NCI-H2227 (cell line): ENCODE data around the gene CHIC2.

Source experiments
- DNase-seq: peaks from one replicate; lab custom pipeline; 2025; ENCODE audit not compliant: unreplicated experiment; lab: John Stamatoyannopoulos, UW

CHIC2 gene

DNA sequence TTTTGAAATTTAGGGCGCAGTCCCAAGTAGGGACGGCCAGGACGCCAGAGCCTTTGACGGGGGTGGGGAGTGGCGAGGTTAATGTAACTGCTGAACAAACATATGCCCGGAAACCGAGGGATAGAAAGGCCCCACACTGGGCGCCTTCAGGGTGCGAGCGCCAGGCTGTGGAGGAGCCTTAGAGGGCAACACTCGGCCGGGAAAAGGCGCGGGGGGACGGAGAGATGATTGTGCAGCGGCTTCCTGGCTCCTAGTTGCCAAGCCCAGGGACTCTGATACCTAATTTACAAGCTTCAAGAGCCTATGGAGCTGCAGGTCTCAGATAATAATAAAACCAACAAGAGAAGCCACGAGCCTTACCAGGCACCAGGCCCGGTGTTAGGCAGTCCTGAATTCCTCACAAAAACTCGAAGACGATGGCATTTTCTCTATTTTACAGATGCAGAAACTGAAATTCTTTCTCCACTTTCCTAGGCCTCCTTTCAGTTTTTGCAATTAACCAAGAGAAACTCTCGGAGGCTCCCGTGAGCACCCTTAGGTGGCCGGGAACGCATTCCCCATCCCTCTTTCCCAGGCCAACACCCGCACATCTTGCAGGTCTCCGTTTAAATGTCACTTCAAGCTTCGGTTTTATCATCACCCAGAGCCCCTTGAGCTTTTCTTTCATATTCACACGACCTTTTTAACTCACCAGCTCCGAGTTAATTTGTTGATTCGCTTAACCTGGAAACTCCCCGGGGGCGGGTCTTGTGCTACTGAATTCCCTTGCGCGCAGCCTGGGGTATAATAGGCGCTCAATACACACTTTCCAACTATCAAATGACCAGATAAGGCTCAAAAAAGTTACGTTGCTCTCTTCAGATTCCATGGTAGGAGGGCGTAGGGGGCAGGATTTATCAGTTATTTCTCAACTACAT, 29.2 kb upstream of the CHIC2 start:
- no peak for DNase-seq

DNA sequence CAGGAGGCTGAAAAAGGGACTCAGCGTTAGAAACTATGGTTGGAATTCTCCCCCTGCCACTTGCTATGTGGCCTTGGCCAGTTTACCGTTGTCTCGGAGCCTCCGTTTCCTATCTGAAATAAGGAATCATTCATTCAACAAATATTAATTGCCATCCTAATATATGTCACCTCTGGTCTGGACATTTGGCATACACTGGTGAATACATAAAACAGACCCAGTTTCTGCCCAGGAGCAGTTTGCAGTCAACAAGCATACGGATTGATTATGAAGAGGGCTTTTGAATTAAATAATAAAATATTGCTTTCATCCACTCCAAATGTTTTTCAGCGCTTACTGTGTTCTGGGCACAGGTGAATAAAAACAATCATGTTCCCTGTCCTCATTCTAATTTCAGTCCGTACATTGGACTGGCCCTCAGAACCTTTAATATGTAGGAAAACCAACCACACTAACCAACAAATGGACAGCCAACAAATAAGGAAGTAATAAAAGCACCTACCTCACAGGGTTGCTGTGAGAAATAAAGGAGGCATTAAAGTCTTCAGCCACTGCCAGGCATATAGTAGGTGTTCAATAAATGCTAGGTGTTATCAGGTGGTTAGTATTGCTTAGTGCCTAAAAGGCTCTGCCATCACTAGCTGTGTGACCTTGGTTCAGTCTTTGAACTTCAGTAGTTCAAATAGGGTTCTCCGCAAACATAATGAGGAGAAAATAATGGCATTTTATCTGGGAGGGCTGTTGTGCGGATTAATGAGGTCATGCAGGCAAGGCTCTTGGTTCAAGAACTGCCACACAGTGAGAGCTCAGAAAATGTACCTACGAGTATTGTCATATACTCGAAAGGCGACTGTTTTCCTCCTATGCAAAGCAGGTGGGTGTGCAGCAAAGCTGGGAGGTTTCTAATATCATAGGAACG, 28.3 kb upstream of the CHIC2 start:
- no peak for DNase-seq

DNA sequence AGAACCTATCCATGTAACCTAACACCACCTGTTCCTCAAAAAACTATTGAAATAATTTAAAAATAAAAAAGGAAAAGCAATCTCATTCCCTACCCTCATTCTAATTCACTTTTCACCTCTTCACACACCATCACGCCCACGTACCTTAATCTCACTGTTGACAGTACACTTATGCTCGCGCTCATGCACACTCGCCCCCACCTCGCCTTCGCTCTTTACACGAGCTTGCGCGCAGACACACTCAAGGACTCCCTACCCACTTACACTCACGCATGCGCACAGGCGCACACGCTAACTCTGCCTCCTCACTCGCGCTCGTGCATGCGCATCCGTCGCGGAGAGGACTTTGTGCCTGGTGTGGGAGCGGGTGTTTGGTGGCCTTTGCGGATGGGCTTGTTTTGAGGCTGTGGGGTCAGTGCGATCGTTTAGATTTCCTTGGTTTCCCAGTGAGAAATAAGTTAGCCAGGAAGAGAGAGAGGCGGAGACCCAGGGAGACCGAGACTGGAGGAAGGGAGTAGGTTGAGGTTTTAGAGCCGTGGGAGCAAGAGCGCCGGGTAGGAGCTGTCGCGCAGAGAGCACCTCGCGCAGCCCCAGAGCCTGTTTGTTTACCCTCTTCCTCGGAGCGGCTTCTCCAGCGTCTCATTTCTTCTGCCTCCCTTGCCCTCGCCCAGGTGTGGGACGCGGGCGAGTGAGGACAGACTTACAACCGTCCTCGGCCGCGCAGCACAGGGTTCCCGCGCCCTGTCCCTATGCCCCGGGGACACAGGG, 27.4 kb upstream of the CHIC2 start:
- peak; percentile 59 for DNase-seq

GRCh38 chr4:54090804-54091623, 26.6 kb upstream of the CHIC2 start:
- peak; percentile 5 for DNase-seq

GRCh38 chr4:54090404-54090803, 26.0 kb upstream of the CHIC2 start:
- DNase-seq, result no peak

DNA sequence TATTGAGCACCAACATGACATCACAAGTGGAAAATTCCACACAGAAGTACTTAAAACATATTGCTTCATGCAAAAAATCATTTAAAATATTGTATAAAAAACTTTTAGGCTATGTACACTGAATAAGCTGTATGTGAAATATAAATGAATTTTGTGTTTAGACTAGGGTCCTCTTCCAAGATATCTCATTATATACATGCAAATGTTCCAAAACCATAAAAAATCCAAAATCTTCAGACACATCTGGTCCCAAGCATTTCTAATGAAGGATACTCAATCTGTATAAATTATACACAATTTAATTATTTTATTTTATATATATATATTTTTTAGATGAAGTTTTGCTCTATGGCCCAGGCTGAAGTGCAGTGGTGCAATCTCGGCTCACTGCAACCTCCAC, 25.5 kb upstream of the CHIC2 start:
- DNase-seq, result no peak

GRCh38 chr4:54085284-54085683, 20.9 kb upstream of the CHIC2 start:
- no peak for DNase-seq

GRCh38 chr4:54082168-54082567, 17.8 kb upstream of the CHIC2 start:
- no peak for DNase-seq

- DNase-seq, result no peak
Observed at GRCh38 chr4:54077812-54078211, 13.4 kb upstream of the CHIC2 start.

- DNase-seq, result no peak
Observed at GRCh38 chr4:54076673-54077072, 12.3 kb upstream of the CHIC2 start.

DNA sequence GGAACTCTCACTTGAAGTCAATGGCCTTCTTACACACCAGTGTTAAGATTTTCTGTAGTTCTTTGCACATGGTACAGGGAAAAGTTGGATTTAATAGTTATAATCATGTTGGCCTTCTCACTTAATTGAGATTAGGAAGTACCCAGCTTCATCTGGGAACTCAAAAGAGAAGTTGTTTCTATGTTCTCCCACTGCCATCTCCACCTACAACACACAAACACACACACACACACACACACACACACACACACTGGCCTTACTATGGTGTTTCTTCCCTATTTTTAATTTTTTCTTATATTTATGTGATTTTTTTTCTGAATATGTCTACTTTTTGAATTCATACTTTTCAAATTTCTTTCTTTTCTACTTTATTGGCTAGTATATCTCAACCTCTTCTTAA, 10.0 kb upstream of the CHIC2 start:
- no peak for DNase-seq

DNA sequence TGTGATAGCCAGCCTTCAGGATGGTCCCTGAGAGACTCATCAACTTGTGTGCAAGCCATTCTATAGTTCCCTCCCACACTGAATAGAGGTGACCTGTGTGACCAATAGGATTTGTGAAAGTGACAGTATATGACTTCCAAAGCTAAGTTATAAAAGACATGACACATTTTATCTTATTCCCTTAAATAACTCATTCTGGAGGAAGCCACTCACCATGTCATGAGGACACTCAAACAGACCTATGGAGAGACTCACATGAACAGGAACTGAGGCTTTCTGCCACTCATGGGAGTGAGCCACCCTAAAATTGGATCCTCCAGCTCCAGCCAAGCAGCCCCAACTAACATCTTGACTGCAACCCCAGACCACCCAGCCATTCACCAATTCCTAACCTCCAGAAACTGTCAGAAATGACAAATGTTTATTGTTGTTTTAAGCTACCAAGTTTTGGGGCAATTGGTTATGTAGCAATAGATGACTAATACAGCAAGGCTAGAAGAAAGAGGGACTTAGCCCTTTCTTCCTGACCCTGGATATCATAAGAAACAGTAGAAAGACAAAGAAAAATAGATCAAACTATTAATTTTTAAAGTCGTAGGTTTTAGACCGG, 9.0 kb upstream of the CHIC2 start:
- no peak for DNase-seq

- DNase-seq, result no peak
Observed at GRCh38 chr4:54067166-54067565, 2.8 kb upstream of the CHIC2 start.

GRCh38 chr4:54066718-54067129, 2.3 kb upstream of the CHIC2 start:
- DNase-seq, result no peak

- DNase-seq, result no peak
Observed at GRCh38 chr4:54066088-54066415, 1.6 kb upstream of the CHIC2 start.

DNA sequence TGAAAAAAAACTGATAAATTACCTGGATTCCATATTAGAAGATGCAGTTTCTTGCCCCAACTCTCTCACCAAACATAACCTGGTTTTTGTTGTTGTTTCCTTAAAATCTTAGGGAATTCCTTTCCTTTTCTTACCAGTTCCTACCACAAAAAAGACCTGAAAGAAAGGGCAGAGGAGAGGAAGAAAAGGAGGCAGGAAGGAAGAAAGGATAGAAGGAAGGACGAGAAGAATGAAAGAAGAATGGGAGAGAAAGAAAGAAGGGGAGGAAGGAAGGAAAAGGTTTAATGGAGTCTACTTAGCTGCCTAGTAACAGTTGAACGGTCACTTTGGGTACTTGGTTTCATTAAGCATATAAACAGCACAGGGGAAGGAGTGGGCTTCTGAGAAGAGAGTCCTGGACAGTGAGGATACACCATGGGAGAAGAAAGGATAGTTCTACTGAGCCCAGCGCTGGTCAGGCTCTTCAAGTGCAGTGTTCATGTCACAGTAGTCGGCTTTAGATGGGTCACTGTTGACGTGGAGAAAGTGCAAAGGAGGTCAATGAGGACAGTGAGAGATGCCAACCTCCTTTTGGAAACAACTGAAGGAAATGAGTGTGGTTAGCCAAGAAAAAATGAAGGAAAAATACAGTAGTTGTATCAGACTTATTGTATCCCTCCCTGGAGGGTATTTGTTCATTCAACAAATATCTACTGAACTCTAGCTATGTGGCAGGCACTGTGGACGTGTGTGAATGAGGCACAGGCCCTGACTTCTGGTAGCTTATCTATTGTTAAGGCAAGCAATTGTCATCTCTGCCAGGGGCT, 1.1 kb upstream of the CHIC2 start:
- no peak for DNase-seq

- DNase-seq, result peak; percentile 8
Observed at GRCh38 chr4:54063737-54064316, 578 bp downstream of the CHIC2 start.

GRCh38 chr4:54063229-54063628, 1.2 kb downstream of the CHIC2 start:
- no peak for DNase-seq

GRCh38 chr4:54062392-54062791, 2.0 kb downstream of the CHIC2 start:
- DNase-seq, result no peak
